Osteocyte (in vitro differentiated cells): ENCODE measurements around the gene CISD3. TPM values are rescaled to one million over a fixed set of nuclear protein-coding genes. Genes with fewer than 3 reads are reported as not detected.

Experiments used
- DNase-seq: peaks from one replicate; pipeline ENCODE4 v3.0.0; 2021; ENCODE audit warnings: mixed read lengths; ENCODE audit not compliant: unreplicated experiment; ENCODE audit errors: extremely low spot score
- H3K27ac Mint-ChIP-seq: one replicate; pipeline ENCODE4 v1.8.0; 2021; ENCODE audit warnings: mild to moderate bottlenecking, mixed read lengths; ENCODE audit not compliant: unreplicated experiment
- H3K27me3 Mint-ChIP-seq: one replicate; pipeline ENCODE4 v1.8.0; 2021; ENCODE audit warnings: mixed read lengths; ENCODE audit not compliant: unreplicated experiment
- H3K36me3 Mint-ChIP-seq: one replicate; pipeline ENCODE4 v1.8.0; 2021; ENCODE audit warnings: mixed read lengths; ENCODE audit not compliant: unreplicated experiment
- H3K4me1 Mint-ChIP-seq: one replicate; pipeline ENCODE4 v1.8.0; 2021; ENCODE audit warnings: mixed read lengths; ENCODE audit not compliant: unreplicated experiment
- H3K4me3 Mint-ChIP-seq: one replicate; pipeline ENCODE4 v1.8.0; 2021; ENCODE audit warnings: mild to moderate bottlenecking, moderate library complexity, mixed read lengths; ENCODE audit not compliant: unreplicated experiment
- H3K9me3 Mint-ChIP-seq: one replicate; pipeline ENCODE4 v1.8.0; 2021; ENCODE audit warnings: mixed read lengths; ENCODE audit not compliant: unreplicated experiment
- total RNA-seq: library from RNA; stranded (reverse); gene quantifications from 2 replicates; pipeline ENCODE4 v1.2.1, GENCODE V29; 2021
- TF ChIP-seq, protein P1 (sequence below): fragments of 200-600 bp; sonication (generic); IDR thresholded peaks from 2 replicates; pipeline ENCODE4 v1.5.0; 2021; ENCODE audit warnings: antibody characterized with exemption, mild to moderate bottlenecking, moderate library complexity

The CISD3 gene
- total RNA-seq, 1 donor from 2014 or later, result 16.7 TPM

DNA sequence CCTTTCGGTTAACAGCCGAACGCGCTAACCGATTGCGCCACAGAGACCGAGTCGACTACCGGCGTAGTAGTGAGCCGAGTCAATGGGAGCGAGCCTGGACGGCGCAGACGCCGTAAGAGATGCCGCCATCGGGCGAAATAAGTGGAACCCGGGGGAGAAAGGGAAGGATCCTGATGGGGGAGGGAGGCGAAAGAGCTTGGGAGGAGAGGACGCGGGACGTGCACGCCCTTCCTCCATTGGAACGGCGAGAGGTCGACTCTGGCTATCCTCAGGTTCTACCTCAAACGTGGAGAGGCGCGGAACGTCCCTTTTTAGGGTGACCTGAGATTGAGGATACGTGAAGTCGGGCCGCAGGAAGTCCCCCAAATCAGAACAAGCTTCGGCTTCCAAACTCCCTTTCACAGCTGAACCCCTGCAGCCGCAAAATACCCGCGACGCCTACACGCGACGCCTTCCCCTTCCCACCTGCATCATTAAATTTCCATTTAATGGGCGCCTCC lies 21.7 kb downstream of the CISD3 start:
- peaks cover 12% of the 10 kb centered on the region for H3K36me3 Mint-ChIP-seq
- TF ChIP-seq, protein P1, sequence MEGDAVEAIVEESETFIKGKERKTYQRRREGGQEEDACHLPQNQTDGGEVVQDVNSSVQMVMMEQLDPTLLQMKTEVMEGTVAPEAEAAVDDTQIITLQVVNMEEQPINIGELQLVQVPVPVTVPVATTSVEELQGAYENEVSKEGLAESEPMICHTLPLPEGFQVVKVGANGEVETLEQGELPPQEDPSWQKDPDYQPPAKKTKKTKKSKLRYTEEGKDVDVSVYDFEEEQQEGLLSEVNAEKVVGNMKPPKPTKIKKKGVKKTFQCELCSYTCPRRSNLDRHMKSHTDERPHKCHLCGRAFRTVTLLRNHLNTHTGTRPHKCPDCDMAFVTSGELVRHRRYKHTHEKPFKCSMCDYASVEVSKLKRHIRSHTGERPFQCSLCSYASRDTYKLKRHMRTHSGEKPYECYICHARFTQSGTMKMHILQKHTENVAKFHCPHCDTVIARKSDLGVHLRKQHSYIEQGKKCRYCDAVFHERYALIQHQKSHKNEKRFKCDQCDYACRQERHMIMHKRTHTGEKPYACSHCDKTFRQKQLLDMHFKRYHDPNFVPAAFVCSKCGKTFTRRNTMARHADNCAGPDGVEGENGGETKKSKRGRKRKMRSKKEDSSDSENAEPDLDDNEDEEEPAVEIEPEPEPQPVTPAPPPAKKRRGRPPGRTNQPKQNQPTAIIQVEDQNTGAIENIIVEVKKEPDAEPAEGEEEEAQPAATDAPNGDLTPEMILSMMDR, result no peak
- H3K4me3 Mint-ChIP-seq, result peak overlapping the region; percentile 99
- peaks cover 40% of the 10 kb centered on the region for H3K4me1 Mint-ChIP-seq
- H3K9me3 Mint-ChIP-seq, result no peaks in the 10 kb centered on the region
- no peaks in the 10 kb centered on the region for H3K27me3 Mint-ChIP-seq
- DNase-seq, result peak; percentile 95
- peak overlapping the region; percentile 98 for H3K27ac Mint-ChIP-seq

DNA sequence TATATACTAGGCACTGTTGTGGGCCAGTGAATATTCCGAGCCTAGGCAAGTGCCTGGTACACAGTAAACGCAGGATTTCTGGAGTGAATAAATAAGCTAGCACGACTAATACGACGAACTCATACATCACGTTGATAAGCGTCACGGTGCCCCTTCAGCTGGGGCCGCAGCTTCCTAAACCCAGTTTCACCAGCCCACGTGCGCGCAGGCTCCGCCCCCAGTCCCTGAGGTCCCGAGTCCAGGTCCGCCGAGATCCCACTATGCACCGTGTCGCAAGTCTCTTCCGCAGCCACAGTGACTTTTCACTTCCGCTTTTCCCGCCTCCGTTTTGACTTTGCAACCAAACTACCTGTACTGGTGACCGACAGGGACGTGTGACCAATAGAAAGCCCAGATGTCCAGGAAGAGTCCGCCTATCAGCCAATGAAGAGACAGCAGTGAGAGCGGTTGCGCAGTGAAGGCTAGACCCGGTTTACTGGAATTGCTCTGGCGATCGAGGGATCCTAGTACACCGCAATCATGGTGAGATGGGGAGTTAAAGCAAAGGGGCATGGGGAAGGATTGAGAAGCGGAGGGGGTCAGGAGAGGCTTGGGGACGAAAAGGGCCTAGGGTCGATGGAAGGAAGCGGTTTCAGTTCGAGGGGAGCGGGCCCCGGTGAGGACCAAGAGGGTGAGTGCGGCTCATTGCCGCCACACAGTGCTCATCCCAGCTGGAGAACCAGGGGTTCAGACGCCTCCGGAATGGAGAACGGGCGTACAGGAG lies 22.3 kb downstream of the CISD3 start, which contains the start of gene PSMB3:
Gene PSMB3 (plus strand): TSS at position 434 of the 763 bp plus-strand sequence. CDS start 86 bp downstream, at position 520.
- TF ChIP-seq, protein P1, result no peak
- Mint-ChIP-seq H3K4me3 (peak within 1 kb of the TSS; percentile 99), H3K27me3 (no peaks in the 10 kb centered on the region), H3K27ac (peak within 1 kb of the TSS; percentile 98), H3K9me3 (no peaks in the 10 kb centered on the region), H3K36me3 (peaks cover 12% of the 10 kb centered on the region), H3K4me1 (peaks cover 40% of the 10 kb centered on the region)
- peak; percentile 97 for DNase-seq

DNA sequence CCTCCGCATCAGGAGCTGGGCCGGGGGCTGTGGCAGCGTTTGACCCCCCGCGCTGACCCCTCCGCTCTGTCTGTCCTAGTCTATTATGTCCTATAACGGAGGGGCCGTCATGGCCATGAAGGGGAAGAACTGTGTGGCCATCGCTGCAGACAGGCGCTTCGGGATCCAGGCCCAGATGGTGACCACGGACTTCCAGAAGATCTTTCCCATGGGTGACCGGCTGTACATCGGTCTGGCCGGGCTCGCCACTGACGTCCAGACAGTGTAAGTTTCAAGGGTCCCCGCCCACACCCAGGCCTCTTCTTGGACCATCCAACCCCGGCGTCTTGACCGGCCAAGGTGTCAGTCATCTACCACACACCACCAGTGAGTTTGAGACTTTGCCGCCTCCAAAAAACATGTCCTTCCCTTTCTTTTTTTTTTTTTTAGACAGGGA lies 22.9 kb downstream of the CISD3 start:
- TF ChIP-seq, protein P1, result no peak
- Mint-ChIP-seq H3K4me1 (peaks cover 40% of the 10 kb centered on the region), H3K9me3 (no peaks in the 10 kb centered on the region), H3K27me3 (no peaks in the 10 kb centered on the region), H3K4me3 (peak overlapping the region; percentile 99), H3K27ac (peak overlapping the region; percentile 98), H3K36me3 (peaks cover 12% of the 10 kb centered on the region)
- no peak for DNase-seq

DNA sequence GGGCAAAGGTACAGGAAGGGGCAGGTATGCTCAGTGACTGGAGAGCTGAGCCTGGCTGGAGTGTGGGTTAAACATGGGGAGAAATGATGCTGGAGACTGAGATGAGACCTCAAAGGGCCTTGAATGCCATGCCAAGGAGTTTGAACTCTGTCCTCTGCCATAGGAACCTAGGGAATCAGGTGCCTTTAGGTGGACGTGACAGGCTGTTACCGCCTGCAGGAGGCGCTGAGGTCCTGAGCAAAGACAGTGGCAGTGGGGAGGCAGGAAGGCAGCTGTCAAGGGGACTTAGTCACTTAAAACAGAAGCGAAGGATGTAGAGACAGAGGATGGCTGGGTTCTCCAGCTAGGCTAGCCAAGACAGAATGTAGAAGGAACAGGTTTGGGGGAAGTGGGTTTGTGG lies 31.5 kb downstream of the CISD3 start:
- Mint-ChIP-seq H3K4me1 (no peaks in the 10 kb centered on the region), H3K4me3 (no peak overlapping the region), H3K9me3 (no peaks in the 10 kb centered on the region), H3K27me3 (no peaks in the 10 kb centered on the region), H3K36me3 (peaks cover 31% of the 10 kb centered on the region), H3K27ac (no peak overlapping the region)
- DNase-seq, result no peak
- TF ChIP-seq, protein P1, result peak; percentile 44

DNA sequence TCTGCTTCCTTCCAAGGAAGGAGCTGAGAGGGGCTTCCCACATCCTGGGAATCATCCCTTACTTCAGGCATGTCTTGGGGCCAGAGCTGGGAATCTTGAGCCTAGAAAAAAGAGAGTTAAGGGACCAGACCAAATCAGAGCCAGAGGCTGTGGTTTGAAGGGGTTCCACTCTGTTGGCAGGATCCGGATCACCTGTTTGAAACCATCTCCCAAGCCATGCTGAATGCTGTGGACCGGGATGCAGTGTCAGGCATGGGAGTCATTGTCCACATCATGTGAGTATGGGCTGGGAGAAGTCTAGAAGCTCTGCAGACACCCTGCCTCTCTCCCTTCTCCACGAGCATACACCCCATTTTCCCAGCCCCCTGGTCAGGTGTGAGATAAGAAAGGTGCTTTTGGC lies 32.1 kb downstream of the CISD3 start:
- no peaks in the 10 kb centered on the region for H3K4me1 Mint-ChIP-seq
- no peak for DNase-seq
- no peak overlapping the region for H3K4me3 Mint-ChIP-seq
- TF ChIP-seq, protein P1, result no peak
- no peak overlapping the region for H3K27ac Mint-ChIP-seq
- H3K36me3 Mint-ChIP-seq, result peaks cover 32% of the 10 kb centered on the region
- no peaks in the 10 kb centered on the region for H3K9me3 Mint-ChIP-seq
- no peaks in the 10 kb centered on the region for H3K27me3 Mint-ChIP-seq
